Smooth muscle cell (in vitro differentiated cells): Measurements from ENCODE around the gene FUT2. TPM values are rescaled to one million over a fixed set of nuclear protein-coding genes. Genes with fewer than 3 reads are reported as not detected.

Experiments used
- DNase-seq: peaks from one replicate; lab custom pipeline; 2025; ENCODE audit not compliant: unreplicated experiment; lab: John Stamatoyannopoulos, UW
- H2AFZ ChIP-seq: fragments of 200-600 bp; sonication (generic); 2 replicates; pipeline ENCODE4 v1.6.0; 2016; ENCODE audit warnings: antibody characterized with exemption, low read depth, mild to moderate bottlenecking
- H3F3A ChIP-seq: fragments of 200-600 bp; sonication (generic); 2 replicates; pipeline ENCODE4 v1.6.0; 2017; ENCODE audit warnings: antibody characterized with exemption, low read depth
- H3K27ac ChIP-seq: fragments of 200-600 bp; sonication (generic); 2 replicates; pipeline ENCODE4 v1.5.1; 2016; ENCODE audit warnings: low read depth, mild to moderate bottlenecking
- H3K27me3 ChIP-seq: fragments of 200-600 bp; sonication (generic); 2 replicates; pipeline ENCODE4 v1.6.1; 2016; ENCODE audit warnings: low read depth, mild to moderate bottlenecking
- H3K36me3 ChIP-seq: fragments of 200-600 bp; sonication (generic); 2 replicates; pipeline ENCODE4 v1.5.1; 2016; ENCODE audit warnings: low read depth
- H3K4me1 ChIP-seq: fragments of 200-600 bp; sonication (generic); 2 replicates; pipeline ENCODE4 v1.5.1; 2016; ENCODE audit warnings: low read depth
- H3K4me2 ChIP-seq: fragments of 200-600 bp; sonication (generic); 2 replicates; pipeline ENCODE4 v1.6.0; 2016; ENCODE audit warnings: mild to moderate bottlenecking
- H3K4me3 ChIP-seq: fragments of 200-600 bp; sonication (generic); 2 replicates; pipeline ENCODE4 v1.5.1; 2016; ENCODE audit warnings: mild to moderate bottlenecking
- H3K79me2 ChIP-seq: fragments of 200-600 bp; sonication (generic); 2 replicates; pipeline ENCODE4 v1.6.0; 2016; ENCODE audit warnings: low read depth, mild to moderate bottlenecking
- H3K9ac ChIP-seq: fragments of 200-600 bp; sonication (generic); 2 replicates; pipeline ENCODE4 v1.6.0; 2016; ENCODE audit warnings: low read depth
- H3K9me3 ChIP-seq: fragments of 200-600 bp; sonication (generic); replicated peaks from 2 replicates; pipeline ENCODE4 v1.5.1; 2016; ENCODE audit warnings: low read depth
- H4K20me1 ChIP-seq: fragments of 200-600 bp; sonication (generic); 2 replicates; pipeline ENCODE4 v1.6.0; 2016; ENCODE audit warnings: low read depth
- WGBS: methylation state at CpG from one replicate; pipeline ENCODE4 v1.1.7; 2016; ENCODE audit warnings: low lambda C conversion rate; 5-methylcytosine and 5-hydroxymethylcytosine counted together
- polyA plus RNA-seq: library from polyadenylated mRNA; unstranded; fragments of >200 nt; fragmentation: Nextera tagmentation; extraction: Ambion mirVana; gene quantifications from 2 replicates; pipeline ENCODE4 v1.2.1, GENCODE V29; 2016
- total RNA-seq: library from RNA; depleted of rRNA; stranded (reverse); fragments of >200 nt; gene quantifications from 2 replicates; pipeline ENCODE4 v1.2.3, GENCODE V29; 2014
- TF ChIP-seq, protein P1 (sequence below): fragments of 200-600 bp; sonication (generic); IDR thresholded peaks from 2 replicates; pipeline ENCODE4 v1.5.1; 2017; ENCODE audit warnings: borderline replicate concordance, mild to moderate bottlenecking, antibody characterized with exemption; ENCODE audit not compliant: insufficient read depth, poor library complexity, severe bottlenecking

Gene FUT2
- total and polyA plus RNA-seq, 2 experiments from 2014 or later: 0.18 to 1.1 TPM

DNA sequence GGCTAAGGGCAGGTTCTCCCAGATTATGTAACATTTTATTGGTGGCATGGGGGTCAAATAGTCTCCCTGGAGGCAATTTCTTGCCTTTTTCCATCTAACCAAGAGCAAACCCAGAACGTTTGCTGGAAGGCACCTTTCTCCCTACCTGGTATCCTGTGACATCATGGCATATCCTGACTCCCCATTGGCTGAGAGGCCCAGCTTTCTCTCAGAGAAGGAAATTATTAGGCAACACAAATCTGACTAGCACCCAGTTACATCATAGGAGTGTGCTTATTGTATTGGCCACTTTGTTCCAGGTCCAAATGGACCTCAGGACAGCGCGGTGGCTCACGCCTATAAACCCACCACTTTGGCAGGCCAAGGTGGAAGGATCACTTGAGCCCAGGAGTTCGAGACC is 36.0 kb upstream of the FUT2 start:
- no peak overlapping the region for H3K4me2 ChIP-seq
- no peak overlapping the region for H3K9ac ChIP-seq
- no peak overlapping the region for H3K27ac ChIP-seq
- no peaks in the 10 kb centered on the region for H3K36me3 ChIP-seq
- DNase-seq: no peak
- H3K27me3 ChIP-seq: no peaks in the 10 kb centered on the region
- no peak overlapping the region for H3K4me3 ChIP-seq
- no peaks in the 10 kb centered on the region for H3F3A ChIP-seq
- H3K79me2 ChIP-seq: no peaks in the 10 kb centered on the region
- TF ChIP-seq, protein P1, sequence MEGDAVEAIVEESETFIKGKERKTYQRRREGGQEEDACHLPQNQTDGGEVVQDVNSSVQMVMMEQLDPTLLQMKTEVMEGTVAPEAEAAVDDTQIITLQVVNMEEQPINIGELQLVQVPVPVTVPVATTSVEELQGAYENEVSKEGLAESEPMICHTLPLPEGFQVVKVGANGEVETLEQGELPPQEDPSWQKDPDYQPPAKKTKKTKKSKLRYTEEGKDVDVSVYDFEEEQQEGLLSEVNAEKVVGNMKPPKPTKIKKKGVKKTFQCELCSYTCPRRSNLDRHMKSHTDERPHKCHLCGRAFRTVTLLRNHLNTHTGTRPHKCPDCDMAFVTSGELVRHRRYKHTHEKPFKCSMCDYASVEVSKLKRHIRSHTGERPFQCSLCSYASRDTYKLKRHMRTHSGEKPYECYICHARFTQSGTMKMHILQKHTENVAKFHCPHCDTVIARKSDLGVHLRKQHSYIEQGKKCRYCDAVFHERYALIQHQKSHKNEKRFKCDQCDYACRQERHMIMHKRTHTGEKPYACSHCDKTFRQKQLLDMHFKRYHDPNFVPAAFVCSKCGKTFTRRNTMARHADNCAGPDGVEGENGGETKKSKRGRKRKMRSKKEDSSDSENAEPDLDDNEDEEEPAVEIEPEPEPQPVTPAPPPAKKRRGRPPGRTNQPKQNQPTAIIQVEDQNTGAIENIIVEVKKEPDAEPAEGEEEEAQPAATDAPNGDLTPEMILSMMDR: no peak
- WGBS: 86% methylated on average over 5 of the region's 5 CpGs
- H4K20me1 ChIP-seq: no peaks in the 10 kb centered on the region
- no peaks in the 10 kb centered on the region for H3K9me3 ChIP-seq
- H3K4me1 ChIP-seq: no peaks in the 10 kb centered on the region
- no peak overlapping the region for H2AFZ ChIP-seq

DNA sequence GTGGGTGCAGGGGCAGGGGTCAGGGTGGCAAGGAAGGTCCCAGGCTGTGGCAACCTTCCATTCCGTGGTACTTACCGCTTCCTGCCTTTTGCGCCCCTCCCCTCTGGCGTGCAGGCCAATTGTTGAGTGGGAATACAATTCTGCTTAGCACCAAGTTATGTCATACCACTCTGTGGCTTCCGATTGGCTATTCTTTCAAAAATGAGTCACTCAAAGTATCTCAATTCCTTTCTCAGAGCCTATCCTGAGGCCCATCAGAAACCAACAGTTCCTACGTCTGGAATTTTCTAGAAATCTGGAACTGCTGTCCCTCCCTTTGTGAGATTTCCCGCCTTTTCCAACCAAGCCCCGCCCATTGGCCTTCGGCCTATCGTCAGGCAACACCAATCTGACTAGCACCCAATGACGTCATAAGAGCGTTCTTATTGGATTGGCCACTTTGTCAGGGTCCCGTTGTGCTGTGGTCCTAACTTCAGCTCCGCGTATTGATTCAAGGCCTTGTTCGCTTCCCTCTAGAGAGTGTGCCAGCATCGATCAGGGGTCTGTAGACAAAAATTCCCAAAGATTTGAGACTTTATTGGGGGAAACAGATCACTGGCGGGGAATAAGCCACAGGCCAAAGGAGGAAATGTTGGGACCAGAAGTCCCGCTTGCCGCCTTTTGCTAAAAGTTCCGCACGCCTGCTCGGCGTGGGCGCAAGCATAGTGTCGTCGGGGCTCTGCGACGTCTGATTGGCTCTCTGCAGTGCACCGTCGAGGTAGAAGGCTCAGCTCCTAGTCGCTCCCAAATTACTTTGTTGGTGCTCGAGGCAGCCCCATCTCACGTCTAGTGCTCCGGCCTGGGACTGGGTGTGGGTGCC is 34.7 kb upstream of the FUT2 start:
- Histone ChIP-seq H3K27ac (no peak overlapping the region), H3K4me2 (no peak overlapping the region), H3F3A (no peaks in the 10 kb centered on the region), H3K27me3 (no peaks in the 10 kb centered on the region), H2AFZ (no peak overlapping the region), H3K79me2 (no peaks in the 10 kb centered on the region), H3K9ac (no peak overlapping the region), H3K4me3 (no peak overlapping the region), H3K9me3 (no peaks in the 10 kb centered on the region), H4K20me1 (no peaks in the 10 kb centered on the region), H3K36me3 (no peaks in the 10 kb centered on the region), H3K4me1 (no peaks in the 10 kb centered on the region)
- whole genome bisulfite sequencing: 88% methylated on average over 35 of the region's 35 CpGs
- TF ChIP-seq, protein P1: no peak
- DNase-seq: no peak

DNA sequence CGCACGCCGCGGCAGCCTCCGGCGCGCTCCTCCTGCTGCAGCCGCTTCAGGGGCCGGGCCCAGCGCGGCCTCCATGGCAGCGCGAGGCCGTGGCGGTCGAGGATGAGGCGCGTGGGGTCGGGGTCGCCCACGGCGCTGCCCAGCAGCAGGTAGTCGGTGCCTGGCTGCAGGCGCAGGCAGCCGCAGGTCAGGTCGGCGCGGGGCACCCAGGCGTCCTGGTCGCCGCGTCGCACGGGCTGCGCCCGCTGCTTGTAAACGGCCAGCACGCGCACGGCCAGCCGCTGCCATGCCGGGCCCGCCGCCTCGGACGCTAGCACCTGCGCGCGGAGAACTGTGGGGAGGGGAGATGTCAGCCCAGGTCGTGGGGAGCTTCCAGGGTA is 34.1 kb upstream of the FUT2 start:
- Histone ChIP-seq H3K4me1 (no peaks in the 10 kb centered on the region), H3K36me3 (no peaks in the 10 kb centered on the region), H3K79me2 (no peaks in the 10 kb centered on the region), H3F3A (no peaks in the 10 kb centered on the region), H2AFZ (no peak overlapping the region), H4K20me1 (no peaks in the 10 kb centered on the region), H3K27me3 (no peaks in the 10 kb centered on the region), H3K27ac (no peak overlapping the region), H3K4me2 (no peak overlapping the region), H3K9ac (no peak overlapping the region), H3K4me3 (no peak overlapping the region), H3K9me3 (no peaks in the 10 kb centered on the region)
- no peak for DNase-seq
- TF ChIP-seq, protein P1: no peak
- 98% methylated on average over 50 of the region's 50 CpGs for WGBS

DNA sequence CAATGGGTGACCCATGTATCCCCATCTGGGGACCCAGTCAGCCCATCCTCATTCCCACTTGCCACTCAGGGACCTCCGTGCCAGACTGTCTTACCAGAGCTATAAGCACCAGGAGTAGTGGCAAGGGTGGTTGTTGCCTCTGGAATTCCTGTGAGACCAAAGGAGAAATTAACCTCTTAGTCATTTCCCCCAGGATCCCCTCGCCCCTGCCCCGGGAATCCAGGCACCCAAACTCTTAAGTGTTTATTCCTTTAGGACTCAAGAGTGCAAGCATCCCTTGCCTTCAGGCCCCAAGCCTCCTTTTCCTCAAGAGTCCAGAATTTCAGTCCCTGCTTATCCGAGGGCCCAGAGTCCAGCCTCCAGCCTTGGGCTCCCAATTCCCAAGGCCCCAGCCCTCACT is 32.1 kb upstream of the FUT2 start:
- no peak for DNase-seq
- H3K27me3 ChIP-seq: no peaks in the 10 kb centered on the region
- no peaks in the 10 kb centered on the region for H3K79me2 ChIP-seq
- TF ChIP-seq, protein P1: no peak
- no peak overlapping the region for H3K27ac ChIP-seq
- H2AFZ ChIP-seq: no peak overlapping the region
- no peaks in the 10 kb centered on the region for H3K9me3 ChIP-seq
- H3K4me1 ChIP-seq: no peaks in the 10 kb centered on the region
- no peaks in the 10 kb centered on the region for H4K20me1 ChIP-seq
- no peaks in the 10 kb centered on the region for H3K36me3 ChIP-seq
- no peak overlapping the region for H3K4me2 ChIP-seq
- H3K9ac ChIP-seq: no peak overlapping the region
- WGBS: 83% methylated on average over 4 of the region's 4 CpGs
- H3K4me3 ChIP-seq: no peak overlapping the region
- H3F3A ChIP-seq: no peaks in the 10 kb centered on the region
